Endodermal cell (in vitro differentiated cells): ENCODE results near the gene PRSS33. TPM values are rescaled to one million over a fixed set of nuclear protein-coding genes. Genes with fewer than 3 reads are reported as not detected.

Experiments used
- DNase-seq: peaks from one replicate; pipeline ENCODE4 v3.0.0-alpha.2; 2017
- H3K27ac ChIP-seq: 2 replicates; pipeline ENCODE4 v1.5.1; 2013; ENCODE audit warnings: mild to moderate bottlenecking, low read depth, low read length, moderate library complexity
- H3K27me3 ChIP-seq: 2 replicates; pipeline ENCODE4 v1.6.1; 2013; ENCODE audit warnings: mild to moderate bottlenecking, low read length, moderate library complexity; ENCODE audit not compliant: insufficient read depth, control insufficient read depth, poor library complexity, severe bottlenecking
- H3K36me3 ChIP-seq: 2 replicates; pipeline ENCODE4 v1.7.0; 2013; ENCODE audit warnings: mild to moderate bottlenecking, low read length, moderate library complexity; ENCODE audit not compliant: control insufficient read depth, insufficient read depth
- H3K4me1 ChIP-seq: one replicate; pipeline ENCODE4 v1.7.0; 2013; ENCODE audit warnings: low read length; ENCODE audit not compliant: control insufficient read depth, insufficient read depth
- H3K4me3 ChIP-seq: 2 replicates; pipeline ENCODE4 v1.5.1; 2013; ENCODE audit warnings: mild to moderate bottlenecking, low read length, moderate library complexity
- H3K9ac ChIP-seq: 2 replicates; pipeline ENCODE4 v1.6.1; 2013; ENCODE audit warnings: mild to moderate bottlenecking, low read length, moderate library complexity; ENCODE audit not compliant: poor library complexity, severe bottlenecking; ENCODE audit errors: extremely low read depth
- H3K9me3 ChIP-seq: 2 replicates; pipeline ENCODE4 v1.6.1; 2013; ENCODE audit warnings: mild to moderate bottlenecking, low read length, moderate library complexity; ENCODE audit not compliant: control insufficient read depth
- H3K27ac Mint-ChIP-seq: 2 replicates; pipeline ENCODE4 v1.8.0; 2020; ENCODE audit warnings: mixed read lengths
- H3K27me3 Mint-ChIP-seq: 2 replicates; pipeline ENCODE4 v1.8.0; 2021; ENCODE audit warnings: mild to moderate bottlenecking, mixed read lengths; ENCODE audit not compliant: insufficient read depth
- H3K36me3 Mint-ChIP-seq: 2 replicates; pipeline ENCODE4 v1.8.0; 2020; ENCODE audit warnings: low read depth, mixed read lengths
- H3K4me1 Mint-ChIP-seq: 2 replicates; pipeline ENCODE4 v1.8.0; 2020; ENCODE audit warnings: mixed read lengths
- H3K4me3 Mint-ChIP-seq: 2 replicates; pipeline ENCODE4 v1.8.0; 2020; ENCODE audit warnings: mild to moderate bottlenecking, moderate library complexity, mixed read lengths
- H3K9me3 Mint-ChIP-seq: 2 replicates; pipeline ENCODE4 v1.8.0; 2020; ENCODE audit warnings: mild to moderate bottlenecking, mixed read lengths
- WGBS, 2 experiments: methylation state at CpG; one replicate each; pipeline versions ENCODE4 v1.1.5 to v1.1.7; 2013; ENCODE audit warnings: missing lambda C conversion rate in 2 of 2, mixed read lengths in 1 of 2; ENCODE audit not compliant: insufficient coverage in 1 of 2, insufficient read length in 1 of 2; 5-methylcytosine and 5-hydroxymethylcytosine counted together
- total RNA-seq, 2 donors: library from RNA; stranded (reverse); fragmentation: NEBNext Ultra II Directional in 1 of 2; extraction: Animal tissue kit (Norgen Biotek cat#: 25700) in 1 of 2; gene quantifications; 2 replicates in 1 of 2; 3 replicates in 1 of 2; pipeline ENCODE4 v1.2.1, GENCODE V29; 2021
- TF ChIP-seq, protein P1 (sequence below): fragments of 200-600 bp; sonication (generic); conservative IDR thresholded peaks from 2 replicates; pipeline ENCODE4 v1.5.0; 2021; ENCODE audit warnings: antibody characterized with exemption, mild to moderate bottlenecking

Gene PRSS33
- total RNA-seq, 2 donors from 2014 or later = 0.35 TPM; not detected in 1

DNA sequence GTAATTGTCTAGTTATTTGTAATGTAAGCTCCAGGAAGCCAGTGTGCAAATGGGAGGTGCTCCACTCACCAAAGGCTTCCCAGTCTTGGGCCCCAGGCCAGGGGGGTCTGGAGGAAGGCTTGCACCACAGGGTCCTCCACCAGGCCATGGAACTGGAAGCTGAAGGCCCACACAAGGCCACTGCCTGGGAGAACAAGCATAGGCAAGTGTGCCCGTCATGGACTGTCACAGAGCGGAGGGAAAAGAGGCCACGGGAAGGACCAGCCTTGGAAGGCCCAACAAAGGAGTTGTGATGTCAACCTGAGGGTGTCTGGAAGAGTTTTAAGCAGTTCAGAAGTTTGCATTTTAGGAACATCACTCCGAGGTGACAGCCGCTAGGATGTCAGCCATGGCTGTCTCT, 37.9 kb downstream of the PRSS33 start:
- WGBS, 2 experiments = 90 to 93% methylated on average over 3 to 5 of the region's 5 CpGs
- H3K36me3 ChIP-seq = peaks cover 2% of the 10 kb centered on the region
- no peak for DNase-seq
- H3K9me3 Mint-ChIP-seq = no peaks in the 10 kb centered on the region
- H3K4me3 Mint-ChIP-seq = no peak overlapping the region
- H3K9ac ChIP-seq = no peak overlapping the region
- no peaks in the 10 kb centered on the region for H3K4me1 ChIP-seq
- TF ChIP-seq, protein P1, sequence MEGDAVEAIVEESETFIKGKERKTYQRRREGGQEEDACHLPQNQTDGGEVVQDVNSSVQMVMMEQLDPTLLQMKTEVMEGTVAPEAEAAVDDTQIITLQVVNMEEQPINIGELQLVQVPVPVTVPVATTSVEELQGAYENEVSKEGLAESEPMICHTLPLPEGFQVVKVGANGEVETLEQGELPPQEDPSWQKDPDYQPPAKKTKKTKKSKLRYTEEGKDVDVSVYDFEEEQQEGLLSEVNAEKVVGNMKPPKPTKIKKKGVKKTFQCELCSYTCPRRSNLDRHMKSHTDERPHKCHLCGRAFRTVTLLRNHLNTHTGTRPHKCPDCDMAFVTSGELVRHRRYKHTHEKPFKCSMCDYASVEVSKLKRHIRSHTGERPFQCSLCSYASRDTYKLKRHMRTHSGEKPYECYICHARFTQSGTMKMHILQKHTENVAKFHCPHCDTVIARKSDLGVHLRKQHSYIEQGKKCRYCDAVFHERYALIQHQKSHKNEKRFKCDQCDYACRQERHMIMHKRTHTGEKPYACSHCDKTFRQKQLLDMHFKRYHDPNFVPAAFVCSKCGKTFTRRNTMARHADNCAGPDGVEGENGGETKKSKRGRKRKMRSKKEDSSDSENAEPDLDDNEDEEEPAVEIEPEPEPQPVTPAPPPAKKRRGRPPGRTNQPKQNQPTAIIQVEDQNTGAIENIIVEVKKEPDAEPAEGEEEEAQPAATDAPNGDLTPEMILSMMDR = no peak
- H3K9me3 ChIP-seq = no peaks in the 10 kb centered on the region
- H3K36me3 Mint-ChIP-seq = peaks cover 28% of the 10 kb centered on the region
- no peak overlapping the region for H3K27ac Mint-ChIP-seq
- H3K4me1 Mint-ChIP-seq = peaks cover 12% of the 10 kb centered on the region
- no peak overlapping the region for H3K4me3 ChIP-seq
- no peaks in the 10 kb centered on the region for H3K27me3 Mint-ChIP-seq
- H3K27me3 ChIP-seq = no peaks in the 10 kb centered on the region
- no peak overlapping the region for H3K27ac ChIP-seq

DNA sequence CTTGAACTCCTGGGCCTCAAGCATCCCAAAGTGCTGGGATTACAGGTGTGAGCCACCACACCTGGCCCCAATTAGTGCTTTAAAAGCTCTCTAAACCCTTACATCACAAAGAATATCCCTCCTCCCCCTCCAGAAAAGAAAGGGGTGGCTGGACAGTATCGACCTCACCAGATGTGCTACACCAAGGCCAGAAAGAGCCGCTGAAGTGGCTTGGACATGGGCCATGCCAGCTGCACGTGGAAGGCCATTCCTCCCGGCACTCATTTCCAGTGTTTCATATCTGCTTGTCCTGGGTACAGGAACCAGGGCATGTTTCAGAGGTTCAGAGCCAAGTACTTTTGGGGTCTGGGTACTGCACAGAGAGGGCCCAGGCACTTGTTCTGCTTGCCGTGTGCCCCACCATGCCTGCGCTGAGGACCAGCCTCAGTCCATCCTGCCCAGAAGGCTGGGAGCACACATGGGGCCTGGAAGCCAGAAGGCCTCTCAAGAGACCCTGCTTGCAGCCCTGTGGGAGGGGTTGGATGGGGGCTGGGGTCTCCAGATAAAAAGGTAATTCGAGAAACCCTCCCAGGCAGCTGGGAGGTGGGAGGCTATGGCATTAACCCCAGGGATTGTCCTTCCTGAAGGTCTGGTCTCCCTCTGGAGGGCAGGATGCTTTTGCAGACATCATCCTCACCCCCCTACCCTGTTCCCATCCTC, 38.5 kb downstream of the PRSS33 start:
- no peak overlapping the region for H3K27ac ChIP-seq
- H3K9me3 ChIP-seq = no peaks in the 10 kb centered on the region
- 86 to 92% methylated on average over 4 to 7 of the region's 7 CpGs for WGBS, 2 experiments
- Mint-ChIP-seq H3K9me3 (no peaks in the 10 kb centered on the region), H3K4me1 (peaks cover 6% of the 10 kb centered on the region), H3K27ac (no peak overlapping the region), H3K36me3 (peaks cover 22% of the 10 kb centered on the region), H3K4me3 (no peak overlapping the region), H3K27me3 (no peaks in the 10 kb centered on the region)
- no peak overlapping the region for H3K9ac ChIP-seq
- no peaks in the 10 kb centered on the region for H3K4me1 ChIP-seq
- H3K27me3 ChIP-seq = no peaks in the 10 kb centered on the region
- DNase-seq = no peak
- H3K36me3 ChIP-seq = no peaks in the 10 kb centered on the region
- no peak overlapping the region for H3K4me3 ChIP-seq
- TF ChIP-seq, protein P1 = no peak

DNA sequence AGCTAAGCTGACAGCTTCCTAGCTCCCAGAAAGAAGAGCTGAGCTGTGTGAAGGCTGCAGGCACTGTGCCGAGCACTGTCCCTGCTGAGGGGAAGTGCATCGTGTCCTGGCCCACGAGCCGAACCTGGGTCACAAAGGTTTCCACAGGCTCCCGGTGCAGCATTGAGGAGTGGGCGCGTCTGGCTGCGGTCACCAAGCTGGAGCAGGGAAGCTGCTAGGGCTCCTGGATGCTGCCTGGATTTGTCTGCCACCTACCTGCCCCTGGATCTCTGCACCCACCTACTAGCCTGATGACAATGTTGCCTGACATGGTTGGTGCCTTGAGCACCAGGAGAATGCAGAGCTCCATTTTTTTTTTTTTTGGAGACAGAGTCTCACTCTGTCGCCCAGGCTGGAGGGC, 41.4 kb downstream of the PRSS33 start:
- no peak for DNase-seq
- H3K9me3 Mint-ChIP-seq = no peaks in the 10 kb centered on the region
- H3K36me3 ChIP-seq = no peaks in the 10 kb centered on the region
- H3K27me3 Mint-ChIP-seq = no peaks in the 10 kb centered on the region
- no peak overlapping the region for H3K27ac Mint-ChIP-seq
- no peaks in the 10 kb centered on the region for H3K4me1 Mint-ChIP-seq
- TF ChIP-seq, protein P1 = no peak
- H3K27ac ChIP-seq = no peak overlapping the region
- H3K4me3 ChIP-seq = no peak overlapping the region
- no peaks in the 10 kb centered on the region for H3K9me3 ChIP-seq
- no peaks in the 10 kb centered on the region for H3K27me3 ChIP-seq
- WGBS, 2 experiments = 87 to 94% methylated on average over 7 to 9 of the region's 9 CpGs
- H3K36me3 Mint-ChIP-seq = peaks cover 15% of the 10 kb centered on the region
- no peak overlapping the region for H3K4me3 Mint-ChIP-seq
- H3K9ac ChIP-seq = no peak overlapping the region
- H3K4me1 ChIP-seq = no peaks in the 10 kb centered on the region
